K562 (cell line): ENCODE results near the gene TARS2. TPM values are rescaled to one million over a fixed set of nuclear protein-coding genes. Genes with fewer than 3 reads are reported as not detected.

Experiments used
- ATAC-seq: fragments of 200-7000 bp; cut with Tn5 transposase; 3 replicates; pipeline ENCODE4 v1.9.1; 2020; ENCODE audit warnings: moderate library complexity
- BruUV-seq: library from RNA; stranded (reverse); fragments of 400-500 nt; replicated peaks from 2 replicates; lab custom pipeline; 2021; lab: Mats Ljungman, UMichigan
- CTCF ChIA-PET: fragments of 300-600 bp; formaldehyde crosslinking; extraction: SDS; loops from one replicate; lab custom pipeline; 2021; ENCODE audit warnings: low intra/inter-chr PET ratio; lab: Yijun Ruan, JAX
- POLR2A ChIA-PET: fragments of 300-600, 350-650 bp; sonication (Branson Sonifier 250); formaldehyde crosslinking; extraction: SDS; loops from one replicate; lab custom pipeline; 2021; ENCODE audit warnings: antibody characterized with exemption, inconsistent platforms; lab: Yijun Ruan, JAX
- DNase-seq, 4 experiments: peaks; one replicate each; pipeline versions ENCODE4 v3.0.0 to v3.0.0-alpha.2; 2011 to 2018; ENCODE audit warnings: low spot score in 3 of 4, mixed read lengths in 3 of 4; ENCODE audit errors: extremely low read depth in 1 of 4
- FAIRE-seq: peaks from 2 replicates; lab custom pipeline; 2011; peaks lifted over from hg19 to GRCh38; lab: Jason Lieb, UNC
- H2AFZ ChIP-seq: 2 replicates; pipeline ENCODE4 v1.6.0; 2011; ENCODE audit warnings: low read depth, low read length, control low read depth, inconsistent platforms
- H3K27ac ChIP-seq: fragments of 200-600 bp; 3 replicates; pipeline ENCODE4 v1.8.0; 2011; ENCODE audit warnings: low read depth, mild to moderate bottlenecking, control low read depth, inconsistent platforms, low read length, moderate library complexity, mixed read lengths; ENCODE audit errors: extremely low read depth
- H3K27me3 ChIP-seq, 2 experiments: fragments of 300-600 bp in 1 of 2; 2 replicates in 1 of 2; 3 replicates in 1 of 2; pipeline versions ENCODE4 v1.6.0 to v1.8.0; 2011; ENCODE audit warnings: inconsistent platforms in 2 of 2, low read length in 2 of 2, mild to moderate bottlenecking in 1 of 2, mixed read lengths in 1 of 2, moderate library complexity in 1 of 2; ENCODE audit not compliant: control insufficient read depth in 2 of 2, insufficient read depth in 2 of 2
- H3K36me3 ChIP-seq: fragments of 300-600 bp; 3 replicates; pipeline ENCODE4 v1.8.0; 2011; ENCODE audit warnings: mild to moderate bottlenecking, low read length, inconsistent platforms; ENCODE audit not compliant: control insufficient read depth, insufficient read depth
- H3K4me1 ChIP-seq, 2 experiments: fragments of 200-600 bp in 1 of 2; replicated peaks in 1 of 2; 2 replicates in 1 of 2; 3 replicates in 1 of 2; pipeline versions ENCODE4 v1.5.1 to v1.8.0; 2011; ENCODE audit warnings: inconsistent platforms in 2 of 2, low read length in 2 of 2, mild to moderate bottlenecking in 1 of 2, mixed read lengths in 1 of 2, moderate library complexity in 1 of 2; ENCODE audit not compliant: control insufficient read depth in 2 of 2, insufficient read depth in 2 of 2
- H3K4me2 ChIP-seq: 2 replicates; pipeline ENCODE4 v1.6.1; 2011; ENCODE audit warnings: low read length, control low read depth, inconsistent platforms, mixed read lengths; ENCODE audit not compliant: insufficient read depth
- H3K4me3 ChIP-seq: fragments of 200-600 bp; sonication (generic), shearing (Covaris generic); 2 replicates; pipeline ENCODE4 v1.5.1; 2016; ENCODE audit warnings: control low read depth, inconsistent platforms
- H3K79me2 ChIP-seq: fragments of 200-600 bp; 3 replicates; pipeline ENCODE4 v1.8.0; 2011; ENCODE audit warnings: low read length, inconsistent platforms; ENCODE audit not compliant: control insufficient read depth, insufficient read depth
- H3K9ac ChIP-seq, 2 experiments: 2 replicates each; pipeline versions ENCODE4 v1.6.0 to v1.6.1; 2011; ENCODE audit warnings: low read depth in 2 of 2, low read length in 2 of 2, control low read depth in 1 of 2, inconsistent platforms in 1 of 2, mild to moderate bottlenecking in 1 of 2, mixed read lengths in 1 of 2; ENCODE audit not compliant: insufficient read depth in 1 of 2
- H3K9me1 ChIP-seq: one replicate; pipeline ENCODE4 v1.6.0; 2011; ENCODE audit warnings: inconsistent platforms, mild to moderate bottlenecking, low read length, moderate library complexity; ENCODE audit not compliant: control insufficient read depth, insufficient read depth
- H3K9me3 ChIP-seq: replicated peaks from 2 replicates; pipeline ENCODE4 v1.5.1; 2011; ENCODE audit warnings: low read depth, low read length, inconsistent platforms; ENCODE audit not compliant: control insufficient read depth, insufficient read depth
- H4K20me1 ChIP-seq: replicated peaks from 2 replicates; pipeline ENCODE4 v1.6.1; 2011; ENCODE audit warnings: low read length, inconsistent platforms, mixed read lengths; ENCODE audit not compliant: control insufficient read depth, insufficient read depth
- CBFA2T2 ChIP-seq: fragments of 450-650 bp; conservative IDR thresholded peaks from 2 replicates; pipeline ENCODE4 v1.6.1; 2017; ENCODE audit warnings: mild to moderate bottlenecking
- CBFA2T3 ChIP-seq: fragments of 450-650 bp; IDR thresholded peaks from 2 replicates; pipeline ENCODE4 v1.6.1; 2017
- KDM1A ChIP-seq, 2 experiments: fragments of 450-650 bp; IDR thresholded peaks; 2 replicates each; pipeline ENCODE4 v1.6.1; 2016; ENCODE audit warnings: mild to moderate bottlenecking in 2 of 2
- TCF3 ChIP-seq: sonication (generic); formaldehyde crosslinking; IDR thresholded peaks from 2 replicates; pipeline ENCODE4 v1.4.0; 2020; ENCODE audit warnings: mild to moderate bottlenecking, missing genetic modification reagents
- ZNF586 ChIP-seq: fragments of 450-650 bp; formaldehyde crosslinking; conservative IDR thresholded peaks from 2 replicates; pipeline ENCODE4 v1.4.0; 2020; ENCODE audit warnings: mild to moderate bottlenecking, moderate library complexity
- ZNF764 ChIP-seq: fragments of 250-450 bp; sonication (Bioruptor Pico); IDR thresholded peaks from 2 replicates; pipeline ENCODE4 v1.4.0; 2020; ENCODE audit warnings: low read depth, mild to moderate bottlenecking, moderate library complexity
- WGBS: fragments of 100-300 bp; shearing (Covaris generic); methylation state at CpG from one replicate; pipeline ENCODE4 v1.1.6; 2016; ENCODE audit warnings: low coverage, mixed read lengths; ENCODE audit not compliant: insufficient coverage; ENCODE audit errors: missing lambda C conversion rate; 5-methylcytosine and 5-hydroxymethylcytosine counted together
- in situ Hi-C: fragments of 300-500 bp; cut with MboI; formaldehyde crosslinking; loops from 4 replicates; pipeline ENCODE4 v1.15.0; 2018; ENCODE audit warnings: inconsistent platforms, mixed read lengths
- intact Hi-C: fragments of 100-400 bp; cut with micrococcal nuclease; formaldehyde crosslinking; loops from 2 replicates; pipeline ENCODE4 v1.14.2; 2022
- polyA plus RNA-seq, 8 experiments: library from polyadenylated mRNA; depleted of rRNA in 4 of 8; stranded (reverse) in 5 of 8; unstranded in 3 of 8; fragments of >200 nt; fragmentation: Nextera tagmentation in 2 of 8; fragmentation: Illumina TruSeq in 1 of 8; extraction: Ambion mirVana in 2 of 8; extraction: Trizol in 1 of 8; gene quantifications; 2 replicates each; pipeline versions ENCODE4 v1.2.1 to v1.2.3, GENCODE V29; 2011 to 2014; ENCODE audit warnings: inconsistent platforms in 1 of 8, missing spikeins in 1 of 8
- total RNA-seq, 7 experiments: library from RNA; depleted of rRNA in 6 of 7; stranded (reverse); fragments of >200 nt in 6 of 7; fragmentation: Illumina TruSeq in 2 of 7; extraction: Trizol in 2 of 7; gene quantifications; 2 replicates each; pipeline versions ENCODE4 v1.2.1 to v1.2.3, GENCODE V29; 2011 to 2021; ENCODE audit warnings: low replicate concordance in 1 of 7

Gene TARS2
- total and polyA plus RNA-seq, 9 of the 15 experiments (the other 6 are each of a cell fraction or from before 2014, with no cell fraction given) = 17.0 to 64.2 (median 39.4) TPM

GRCh38 chr1:150529017-150529416 is 41.8 kb downstream of the TARS2 start:
- 25% methylated on average over 4 of the region's 4 CpGs for WGBS
- in situ Hi-C loops = no loop called here
- peak; percentile 29 for FAIRE-seq
- H3K9me3 ChIP-seq = no peaks in the 10 kb centered on the region
- no peak overlapping the region for H2AFZ ChIP-seq
- H3K4me1 ChIP-seq = peaks cover 6 to 11% of the 10 kb centered on the region in 2 experiments; a peak in 4 of 5 replicates
- no peaks in the 10 kb centered on the region for H3K27me3 ChIP-seq
- intact Hi-C loops = no loop called here
- 0 out of 4 replicates have a peak, but pooled peaks have one; percentile 13 to 28 for TF ChIP-seq KDM1A (IDR thresholded peaks at IDR 0.05)
- TF ChIP-seq ZNF764 (CRISPR knock-in tag) = no peak
- TF ChIP-seq TCF3 = 0 out of 2 replicates have a peak, but pooled peaks have one; percentile 12
- no peak for TF ChIP-seq ZNF586 (CRISPR knock-in tag)
- TF ChIP-seq CBFA2T2 = 0 out of 2 replicates have a peak, but pooled peaks have one; percentile 8
- peak; percentile 51 for TF ChIP-seq CBFA2T3
- TF ChIP-seq, all 486 proteins: peak for 4
- ChIA-PET CTCF (no interaction called here), POLR2A (interaction anchor here (0.6 to 1.5 kb wide), 3 partner anchors 9 to 94 kb away, joined by 3 read pairs; no protein-coding TSS in a partner anchor)
- Histone ChIP-seq H3K36me3 (no peaks in the 10 kb centered on the region), H3K4me2 (no peak overlapping the region), H3K79me2 (no peaks in the 10 kb centered on the region), H3K27ac (no peak overlapping the region), H3K9ac (no peak overlapping the region), H3K4me3 (no peak overlapping the region), H3K9me1 (no peaks in the 10 kb centered on the region), H4K20me1 (no peaks in the 10 kb centered on the region)
- no TSS peak for BruUV-seq
- ATAC-seq (no peak), DNase-seq (no peak)
